ENCODE results near the gene NDP.
"Not testable (repeated sequence)": the region's sequence is repeated elsewhere in the genome, so short reads cannot be mapped to it uniquely, and the experiment has no call there.

The NDP gene

GRCh38 chrX:43970528-43970927 is 2.7 kb downstream of the NDP start:
- peak; percentile 6 for DNase-seq (ENCODE audit: low spot score)

- peak; percentile 16 for DNase-seq (ENCODE audit: low spot score)
Measured at GRCh38 chrX:43969504-43970501, 3.4 kb downstream of the NDP start.

GRCh38 chrX:43968359-43968781 is 4.8 kb downstream of the NDP start:
- no peak for DNase-seq (ENCODE audit: low spot score)

GRCh38 chrX:43964936-43965335 is 8.3 kb downstream of the NDP start:
- DNase-seq (ENCODE audit: low spot score): no peak

GRCh38 chrX:43963726-43964125 is 9.5 kb downstream of the NDP start:
- DNase-seq (ENCODE audit: low spot score): no peak

- no peak for DNase-seq (ENCODE audit: low spot score)
Measured at GRCh38 chrX:43962636-43963035, 10.6 kb downstream of the NDP start.

GRCh38 chrX:43961699-43962098 is 11.5 kb downstream of the NDP start:
- DNase-seq (ENCODE audit: low spot score): no peak

GRCh38 chrX:43958529-43958928 is 14.7 kb downstream of the NDP start:
- DNase-seq (ENCODE audit: low spot score): peak; percentile 63

GRCh38 chrX:43956034-43956433 is 17.2 kb downstream of the NDP start:
- DNase-seq (ENCODE audit: low spot score): no peak

- DNase-seq (ENCODE audit: low spot score): no peak
Measured at GRCh38 chrX:43953218-43953617, 20.0 kb downstream of the NDP start.

GRCh38 chrX:43949669-43950068 is 23.5 kb downstream of the NDP start:
- DNase-seq (ENCODE audit: low spot score): no peak

- no peak for DNase-seq (ENCODE audit: low spot score)
Measured at GRCh38 chrX:43940816-43941474, 32.2 kb downstream of the NDP start.

GRCh38 chrX:43939187-43939926 is 33.8 kb downstream of the NDP start:
- no peak for DNase-seq (ENCODE audit: low spot score)

- not testable (repeated sequence) for DNase-seq (ENCODE audit: low spot score)
Measured at GRCh38 chrX:43922032-43922431, 51.2 kb downstream of the NDP start.

- not testable (repeated sequence) for DNase-seq (ENCODE audit: low spot score)
Measured at GRCh38 chrX:43910772-43911171, 62.4 kb downstream of the NDP start.

- no peak for DNase-seq (ENCODE audit: low spot score)
Measured at GRCh38 chrX:43910012-43910411, 63.2 kb downstream of the NDP start.

- DNase-seq (ENCODE audit: low spot score): no peak
Measured at GRCh38 chrX:43909141-43909540, 64.0 kb downstream of the NDP start.

GRCh38 chrX:43899878-43900815 is 73.0 kb downstream of the NDP start:
- no peak for DNase-seq (ENCODE audit: low spot score)
